Activated naive CD4-positive, alpha-beta T cell treated with anti-CD3 and anti-CD28 coated beads, Interleukin-2, amount 50 U/mL, for 16 hours (primary cell): Measurements from ENCODE around the gene MRPS6.

Experiments used
- DNase-seq: peaks from one replicate; pipeline ENCODE4 v3.0.0-alpha.2; 2020

Gene MRPS6

GRCh38 chr21:34135330-34135729, 62.0 kb downstream of the MRPS6 start:
- DNase-seq = no peak

GRCh38 chr21:34141373-34141772, 68.0 kb downstream of the MRPS6 start:
- DNase-seq = no peak

- no peak for DNase-seq
Measured at GRCh38 chr21:34143685-34144182, 70.4 kb downstream of the MRPS6 start.

GRCh38 chr21:34144224-34144623, 70.8 kb downstream of the MRPS6 start:
- no peak for DNase-seq

GRCh38 chr21:34147792-34148418, 74.5 kb downstream of the MRPS6 start:
- no peak for DNase-seq

GRCh38 chr21:34148419-34148804, 75.0 kb downstream of the MRPS6 start:
- DNase-seq = no peak

- DNase-seq = no peak
Measured at GRCh38 chr21:34148826-34149558, 75.6 kb downstream of the MRPS6 start.

GRCh38 chr21:34152500-34152899, 79.1 kb downstream of the MRPS6 start:
- DNase-seq = no peak

GRCh38 chr21:34154878-34155277, 81.5 kb downstream of the MRPS6 start:
- no peak for DNase-seq

GRCh38 chr21:34156957-34157356, 83.6 kb downstream of the MRPS6 start:
- DNase-seq = no peak

GRCh38 chr21:34157521-34157920, 84.1 kb downstream of the MRPS6 start:
- no peak for DNase-seq

GRCh38 chr21:34158866-34159835, 85.8 kb downstream of the MRPS6 start:
- no peak for DNase-seq

- DNase-seq = no peak
Measured at GRCh38 chr21:34166468-34166867, 93.1 kb downstream of the MRPS6 start.

- no peak for DNase-seq
Measured at GRCh38 chr21:34170886-34171285, 97.5 kb downstream of the MRPS6 start.

GRCh38 chr21:34174470-34174869, 101.1 kb downstream of the MRPS6 start:
- no peak for DNase-seq

- DNase-seq = no peak
Measured at GRCh38 chr21:34176448-34176847, 103.1 kb downstream of the MRPS6 start.

- DNase-seq = no peak
Measured at GRCh38 chr21:34177919-34178567, 104.7 kb downstream of the MRPS6 start.

GRCh38 chr21:34179204-34179935, 106.0 kb downstream of the MRPS6 start:
- DNase-seq = no peak

GRCh38 chr21:34180407-34180806, 107.0 kb downstream of the MRPS6 start:
- no peak for DNase-seq

- DNase-seq = no peak
Measured at GRCh38 chr21:34180826-34181359, 107.5 kb downstream of the MRPS6 start.

- no peak for DNase-seq
Measured at GRCh38 chr21:34181431-34182039, 108.2 kb downstream of the MRPS6 start.
